ENCODE results near the gene NMNAT1.

The NMNAT1 gene

DNA sequence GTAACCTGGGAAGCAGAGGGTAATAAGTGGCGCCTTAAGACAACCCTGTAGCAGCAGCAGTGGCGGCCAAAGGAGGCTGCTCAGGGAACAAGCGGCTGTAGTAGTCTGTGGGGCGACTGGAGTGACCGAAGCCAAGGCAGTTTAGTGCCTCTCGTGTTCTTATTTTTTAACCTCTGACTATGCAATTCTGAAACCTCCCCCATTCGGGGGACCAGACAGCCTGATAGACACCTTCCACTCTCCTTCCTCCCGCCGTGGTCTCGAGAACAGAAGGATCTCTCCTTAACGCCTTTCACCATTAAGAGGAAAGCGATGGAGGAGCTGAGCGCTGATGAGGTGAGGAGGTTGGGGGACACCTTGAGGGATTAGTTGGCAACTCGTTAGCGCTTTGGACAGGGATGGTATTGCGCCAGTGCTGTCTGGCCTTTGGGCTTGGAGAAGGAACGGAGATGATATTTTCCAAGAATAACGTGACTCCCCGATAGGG, 90.1 kb downstream of the NMNAT1 start:
- TF ChIP-seq, protein P1, sequence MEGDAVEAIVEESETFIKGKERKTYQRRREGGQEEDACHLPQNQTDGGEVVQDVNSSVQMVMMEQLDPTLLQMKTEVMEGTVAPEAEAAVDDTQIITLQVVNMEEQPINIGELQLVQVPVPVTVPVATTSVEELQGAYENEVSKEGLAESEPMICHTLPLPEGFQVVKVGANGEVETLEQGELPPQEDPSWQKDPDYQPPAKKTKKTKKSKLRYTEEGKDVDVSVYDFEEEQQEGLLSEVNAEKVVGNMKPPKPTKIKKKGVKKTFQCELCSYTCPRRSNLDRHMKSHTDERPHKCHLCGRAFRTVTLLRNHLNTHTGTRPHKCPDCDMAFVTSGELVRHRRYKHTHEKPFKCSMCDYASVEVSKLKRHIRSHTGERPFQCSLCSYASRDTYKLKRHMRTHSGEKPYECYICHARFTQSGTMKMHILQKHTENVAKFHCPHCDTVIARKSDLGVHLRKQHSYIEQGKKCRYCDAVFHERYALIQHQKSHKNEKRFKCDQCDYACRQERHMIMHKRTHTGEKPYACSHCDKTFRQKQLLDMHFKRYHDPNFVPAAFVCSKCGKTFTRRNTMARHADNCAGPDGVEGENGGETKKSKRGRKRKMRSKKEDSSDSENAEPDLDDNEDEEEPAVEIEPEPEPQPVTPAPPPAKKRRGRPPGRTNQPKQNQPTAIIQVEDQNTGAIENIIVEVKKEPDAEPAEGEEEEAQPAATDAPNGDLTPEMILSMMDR (IDR thresholded peaks at IDR 0.05; ENCODE audit: borderline replicate concordance, insufficient read depth, low read depth, low read length), result peak; percentile 11; the same call in 1 of the 2 replicates
- peak overlapping the region; percentile 97 for H3K4me3 ChIP-seq (ENCODE audit: low read depth, low read length)
